Colon (tissue), 2 donors: ENCODE data around the gene ZNF790.
"Not testable (repeated sequence)": the region's sequence is repeated elsewhere in the genome, so short reads cannot be mapped to it uniquely, and the experiment has no call there.

ENCODE experiments used
- FAIRE-seq: peaks from 2 replicates; lab custom pipeline; 2012; peaks lifted over from hg19 to GRCh38; lab: Jason Lieb, UNC
- donor health status: control.
- donor health status: control.

The ZNF790 gene

GRCh38 chr19:36837906-36838783, at the start of gene ZNF790:
Gene ZNF790 (minus strand): TSS chr19:36838387. CDS start chr19:36825619, 12,768 bp downstream.
- FAIRE-seq: no peak

GRCh38 chr19:36876993-36877938, 39.1 kb upstream of the ZNF790 start:
- no peak for FAIRE-seq

GRCh38 chr19:36851898-36852297, 13.7 kb upstream of the ZNF790 start:
- no peak for FAIRE-seq

GRCh38 chr19:36850559-36851442, 12.6 kb upstream of the ZNF790 start, which contains the start of gene ZNF345:
Gene ZNF345 (plus strand): TSS chr19:36850876. CDS start chr19:36876831, 25,955 bp downstream.
- no peak for FAIRE-seq

GRCh38 chr19:36849701-36850558, 11.7 kb upstream of the ZNF790 start:
- no peak for FAIRE-seq

- no peak for FAIRE-seq
These were observed 9.8 kb upstream of the ZNF790 start for GRCh38 chr19:36847968-36848367.

- peak; percentile 45 for FAIRE-seq
These were observed 667 bp upstream of the ZNF790 start for GRCh38 chr19:36838784-36839324.

GRCh38 chr19:36837176-36837905, 846 bp downstream of the ZNF790 start:
- no peak for FAIRE-seq

GRCh38 chr19:36833430-36833829, 4.8 kb downstream of the ZNF790 start:
- FAIRE-seq: no peak

GRCh38 chr19:36821758-36822157, 16.4 kb downstream of the ZNF790 start:
- FAIRE-seq: no peak

GRCh38 chr19:36819130-36819630, 19.0 kb downstream of the ZNF790 start:
- no peak for FAIRE-seq

- peak; percentile 43 for FAIRE-seq
These were observed 31.2 kb downstream of the ZNF790 start for GRCh38 chr19:36807029-36807428.

- no peak for FAIRE-seq
These were observed 32.8 kb downstream of the ZNF790 start for GRCh38 chr19:36805364-36805763.

- FAIRE-seq: no peak
These were observed 40.4 kb downstream of the ZNF790 start for GRCh38 chr19:36797786-36798108.

GRCh38 chr19:36796714-36796992, 41.5 kb downstream of the ZNF790 start:
- FAIRE-seq: no peak

GRCh38 chr19:36791420-36792141, 46.6 kb downstream of the ZNF790 start:
- FAIRE-seq: not testable (repeated sequence)

GRCh38 chr19:36775768-36776167, 62.4 kb downstream of the ZNF790 start:
- FAIRE-seq: no peak

- FAIRE-seq: no peak
These were observed 65.0 kb downstream of the ZNF790 start for GRCh38 chr19:36773223-36773579.
